ENCODE results near the gene IFI27L1.
"Not testable (repeated sequence)": the region's sequence is repeated elsewhere in the genome, so short reads cannot be mapped to it uniquely, and the experiment has no call there.

Gene IFI27L1

DNA sequence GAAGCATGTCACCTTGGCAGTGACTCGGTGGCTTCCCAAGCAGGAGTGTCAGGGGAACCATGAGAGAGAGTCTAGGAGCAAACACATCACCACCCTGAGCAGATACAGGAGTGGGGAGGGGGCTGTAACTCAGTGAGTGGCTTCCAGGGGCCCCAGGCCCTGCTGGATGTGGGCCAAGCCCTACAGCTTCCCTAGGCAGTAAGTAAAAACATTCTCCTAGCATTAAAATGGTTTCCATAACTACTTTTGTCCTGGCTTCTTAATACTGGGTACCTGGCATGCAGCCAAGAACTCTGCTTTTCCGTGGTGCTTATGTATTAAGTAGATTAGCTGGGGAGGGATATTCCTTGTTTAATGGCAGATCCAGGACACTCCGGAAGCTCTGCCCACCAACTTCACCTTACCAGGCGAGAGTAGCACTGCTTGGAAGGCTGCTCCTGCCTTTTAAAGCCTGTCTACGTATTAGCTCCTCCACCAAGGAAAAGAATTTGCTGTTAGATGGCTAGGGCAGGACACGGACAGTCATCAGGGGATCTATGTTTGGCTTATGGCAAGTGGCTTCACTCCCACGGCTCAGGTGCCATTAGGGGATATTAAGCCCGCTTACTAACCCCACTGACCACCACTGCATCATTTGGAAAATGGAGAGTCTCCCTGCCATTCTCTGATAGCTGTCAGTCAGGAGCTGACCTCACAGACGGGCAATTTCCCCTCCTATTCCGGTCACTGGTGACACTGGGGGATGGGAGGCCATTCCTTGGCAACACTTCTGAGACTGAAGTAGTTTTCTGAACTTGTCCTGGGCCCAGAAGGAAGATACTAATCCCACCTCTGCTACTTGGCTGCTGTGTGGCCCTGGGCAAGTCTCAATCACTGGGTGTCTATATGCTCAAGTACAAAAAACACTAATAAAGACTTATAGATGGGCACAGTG lies 32.2 kb upstream of the IFI27L1 start:
- DNase-seq: peak; percentile 94

DNA sequence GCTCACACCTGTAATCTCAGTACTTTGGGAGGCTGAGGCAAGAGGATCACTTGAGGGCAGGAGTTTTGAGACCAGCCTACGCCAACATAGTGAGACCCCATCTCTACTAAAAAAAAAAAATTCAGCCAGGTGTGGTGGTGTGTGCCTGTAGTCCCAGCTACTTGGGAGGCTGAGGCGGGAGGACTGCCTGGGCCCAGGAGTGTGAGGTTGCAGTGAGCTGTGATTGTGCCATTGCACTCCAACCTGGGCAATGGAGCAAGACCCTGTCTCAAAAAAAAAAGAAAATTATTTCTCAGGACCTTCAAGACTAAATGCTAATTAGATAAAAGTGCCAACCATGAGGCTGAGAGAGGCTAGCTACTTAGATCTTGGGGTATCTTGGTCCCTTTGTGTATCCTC lies 31.5 kb upstream of the IFI27L1 start:
- DNase-seq: no peak

DNA sequence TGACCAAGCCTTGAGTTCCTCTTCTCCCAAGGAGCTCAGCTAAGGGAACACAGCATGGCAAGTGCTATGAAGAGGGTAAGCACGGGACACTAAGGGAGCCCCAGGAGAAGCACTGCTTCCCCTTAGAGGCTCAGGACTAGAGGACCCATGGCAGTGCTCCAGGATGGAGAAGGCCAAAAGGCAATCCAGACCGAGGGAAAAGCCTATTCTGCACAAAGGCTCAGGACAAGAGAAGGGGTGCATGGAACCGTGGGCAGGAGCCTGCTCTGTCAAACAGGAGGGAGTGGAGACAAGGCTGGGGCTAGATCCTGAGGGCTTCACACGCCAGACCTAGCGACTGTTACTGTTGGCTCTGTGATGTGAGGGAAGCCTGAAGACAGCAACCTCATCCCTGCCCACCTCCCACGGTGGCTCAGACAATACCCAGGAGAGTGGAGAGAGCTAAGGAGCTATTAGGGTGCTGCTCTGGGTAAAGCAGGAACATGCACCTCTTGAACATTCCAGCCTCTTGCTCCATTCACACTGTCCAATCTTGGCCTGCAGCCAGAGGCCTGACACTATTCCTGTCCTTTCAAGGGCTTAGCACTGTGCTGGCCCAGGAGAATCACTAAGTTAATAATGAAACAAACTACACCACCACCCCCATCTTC lies 30.8 kb upstream of the IFI27L1 start:
- no peak for DNase-seq

DNA sequence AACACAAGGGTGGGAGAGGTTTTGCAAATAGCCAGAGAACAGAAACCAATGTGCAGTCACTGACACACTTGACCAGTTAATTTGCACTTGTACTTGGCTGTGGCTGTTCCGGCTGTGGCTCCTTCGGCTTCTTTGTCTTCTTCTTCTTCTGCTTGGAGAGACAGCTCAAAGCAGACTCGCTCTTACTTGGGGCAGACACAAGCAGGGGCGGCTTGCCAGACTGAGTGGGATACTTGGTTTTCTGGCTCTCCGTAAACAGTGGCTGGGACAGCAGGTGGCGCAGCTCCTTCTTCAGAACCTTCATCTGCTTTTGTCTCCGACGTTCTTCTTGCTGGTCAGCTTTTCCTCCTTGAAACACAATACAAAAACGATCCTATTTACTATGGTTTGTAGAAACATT lies 30.0 kb upstream of the IFI27L1 start:
- no peak for DNase-seq

- no peak for DNase-seq
Observed at GRCh38 chr14:94051779-94052178, 29.3 kb upstream of the IFI27L1 start.

GRCh38 chr14:94052199-94052598 lies 28.9 kb upstream of the IFI27L1 start:
- DNase-seq: no peak

- no peak for DNase-seq
Observed at GRCh38 chr14:94052662-94053061, 28.4 kb upstream of the IFI27L1 start.

GRCh38 chr14:94054401-94054800 lies 26.7 kb upstream of the IFI27L1 start:
- DNase-seq: no peak

GRCh38 chr14:94054936-94055335 lies 26.2 kb upstream of the IFI27L1 start:
- no peak for DNase-seq

DNA sequence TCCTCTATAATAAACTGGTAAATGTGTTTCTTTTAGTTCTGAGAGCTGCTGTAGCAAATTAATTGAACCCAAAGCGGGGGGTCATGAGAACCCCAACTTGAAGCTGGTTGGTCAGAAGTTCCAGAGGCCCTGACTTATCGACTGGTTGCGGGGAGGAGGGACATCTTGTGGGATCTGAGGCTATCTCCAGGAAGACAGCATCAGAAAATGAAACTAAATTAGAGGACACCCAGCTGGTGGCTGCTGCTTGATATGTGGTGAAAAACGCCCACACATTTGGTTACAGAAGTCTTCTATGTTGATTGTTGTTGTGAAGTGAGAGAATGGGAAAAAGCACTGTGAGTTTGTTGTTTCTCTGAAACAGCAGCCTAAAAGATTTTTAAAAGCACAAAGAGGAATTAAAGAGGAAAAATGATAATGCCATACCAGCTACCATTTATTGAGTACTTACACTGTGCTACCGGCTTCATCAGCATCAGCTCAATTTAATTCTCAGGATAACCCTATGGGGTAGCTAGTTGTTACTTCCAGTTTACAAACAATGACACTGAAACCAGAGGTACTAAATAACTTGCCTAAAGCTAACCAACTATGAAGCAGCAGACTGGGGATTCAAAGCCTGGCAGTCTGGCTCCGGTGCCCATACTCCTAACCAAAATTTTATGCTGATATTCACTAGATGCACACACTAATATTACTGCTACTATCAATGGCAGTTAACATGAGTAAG lies 24.4 kb upstream of the IFI27L1 start:
- no peak for DNase-seq

GRCh38 chr14:94058128-94058673 lies 22.9 kb upstream of the IFI27L1 start:
- no peak for DNase-seq

- no peak for DNase-seq
Observed at GRCh38 chr14:94058674-94059138, 22.4 kb upstream of the IFI27L1 start.

DNA sequence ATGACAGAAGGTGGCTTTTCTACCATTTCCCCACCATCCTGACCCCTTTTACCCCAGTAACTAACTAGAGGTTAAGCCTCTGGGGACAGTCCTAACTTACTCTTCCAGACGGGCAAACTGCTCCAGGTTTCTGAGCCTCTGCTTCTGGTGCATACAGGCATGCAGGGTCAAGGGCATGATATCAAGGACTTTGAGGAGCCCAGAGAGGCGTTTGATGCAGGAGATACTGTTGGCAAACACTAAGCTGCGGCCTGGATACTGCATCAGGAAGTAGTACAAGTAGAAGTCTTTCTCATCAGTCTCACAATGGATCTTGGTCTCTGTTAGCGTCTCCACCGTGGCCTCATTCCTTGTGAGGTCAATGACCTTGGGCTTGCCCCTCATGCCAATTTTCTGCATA lies 21.1 kb upstream of the IFI27L1 start:
- DNase-seq: no peak

GRCh38 chr14:94062344-94062940 lies 18.7 kb upstream of the IFI27L1 start:
- DNase-seq: no peak

GRCh38 chr14:94066089-94066676 lies 14.9 kb upstream of the IFI27L1 start:
- peak; percentile 37 for DNase-seq

- DNase-seq: not testable (repeated sequence)
Observed at GRCh38 chr14:94072076-94072475, 9.0 kb upstream of the IFI27L1 start.

DNA sequence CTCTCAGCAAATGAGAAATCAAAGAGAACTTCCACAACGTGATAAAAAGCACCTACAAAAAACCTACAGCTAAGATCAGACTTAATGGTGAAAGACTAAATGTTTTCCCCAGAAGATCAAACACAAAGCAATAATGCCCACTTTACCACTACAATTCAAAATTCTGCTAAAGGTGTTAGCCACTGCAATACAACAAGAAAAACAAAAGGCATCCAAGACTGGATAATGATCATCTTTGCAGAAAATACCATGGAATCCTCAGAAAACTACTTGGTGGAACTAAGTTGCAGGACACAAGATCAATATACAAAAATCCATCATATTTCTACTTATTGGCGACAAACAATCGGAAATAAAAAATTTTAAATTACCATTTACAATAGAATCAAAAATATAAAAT lies 6.6 kb upstream of the IFI27L1 start:
- no peak for DNase-seq

DNA sequence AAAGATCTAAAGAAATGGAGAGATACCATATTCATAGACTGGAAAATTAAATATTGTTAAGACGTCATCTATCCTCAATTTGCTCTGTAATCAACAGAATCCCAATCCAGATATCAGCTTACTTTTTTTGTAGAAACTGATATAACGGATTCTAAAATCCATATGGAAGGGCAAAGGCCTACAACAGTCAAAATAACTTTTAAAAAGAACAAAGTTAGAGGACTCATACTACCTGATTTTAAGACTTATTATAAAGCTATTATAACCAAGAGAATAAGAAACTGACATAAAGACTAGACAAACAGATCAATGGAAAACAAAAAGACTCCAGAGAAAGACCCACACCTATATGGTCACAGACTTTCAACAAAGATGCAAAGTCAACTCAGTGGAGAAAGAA lies 6.1 kb upstream of the IFI27L1 start:
- no peak for DNase-seq

DNA sequence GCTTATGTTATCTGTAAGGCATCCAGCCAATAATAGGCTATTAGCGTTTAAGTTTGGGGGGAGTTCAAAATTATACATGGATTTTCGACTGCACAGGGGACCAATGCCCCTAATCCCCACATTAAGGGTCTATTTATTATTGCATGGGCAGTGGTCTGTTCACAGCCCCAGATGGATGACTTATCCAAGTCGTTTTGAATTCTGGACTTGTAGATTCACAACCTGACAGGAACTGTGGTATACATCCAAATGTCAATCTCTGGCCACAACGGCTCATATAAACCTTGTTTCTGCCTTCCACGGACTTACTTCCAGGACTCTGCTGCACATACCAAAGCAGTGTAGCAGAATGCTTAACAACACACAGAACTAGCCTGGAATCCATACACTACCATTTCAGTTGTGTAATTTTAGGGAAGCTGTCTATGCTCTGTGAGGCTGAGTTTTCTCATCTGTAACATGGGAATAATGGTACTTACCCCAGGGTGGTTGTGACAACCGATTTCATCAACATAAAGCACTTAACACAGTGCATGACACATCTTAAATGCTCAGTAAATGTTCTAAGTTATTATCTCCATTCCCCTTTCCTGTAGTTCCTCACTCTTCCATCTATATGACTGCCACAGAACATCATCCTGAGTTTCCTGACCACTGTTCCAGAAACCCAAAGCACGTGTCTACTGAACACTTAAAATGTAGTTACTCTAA lies 3.8 kb upstream of the IFI27L1 start:
- no peak for DNase-seq

GRCh38 chr14:94077823-94078222 lies 3.3 kb upstream of the IFI27L1 start:
- DNase-seq: no peak

GRCh38 chr14:94079891-94080620 lies 1.1 kb upstream of the IFI27L1 start:
- peak; percentile 65 for DNase-seq

Measured in DMS79 treated with DMSO at 0.1 percent for 48 hours (cell line).